Stomach (tissue), 9 donors: Measurements from ENCODE around the gene REEP6. TPM values are rescaled to one million over a fixed set of nuclear protein-coding genes. Genes with fewer than 3 reads are reported as not detected.

Experiments used
- DNase-seq, 2 donors: peaks; one replicate each; pipeline versions ENCODE4 v3.0.0 to v3.0.0-alpha.2; 2013 to 2019
- H3K27ac ChIP-seq, 5 donors: fragments of 200-600 bp in 4 of 5; sonication (generic) in 4 of 5; one replicate each; pipeline ENCODE4 v1.5.1; 2013 to 2019; ENCODE audit warnings: mild to moderate bottlenecking in 1 of 5, moderate library complexity in 1 of 5
- H3K27me3 ChIP-seq, 3 donors: fragments of 200-600 bp; sonication (generic); one replicate each; pipeline ENCODE4 v1.5.1; 2017 to 2019; ENCODE audit warnings: mixed run types in 1 of 3
- H3K36me3 ChIP-seq, 4 donors: fragments of 200-600 bp; sonication (generic); 1 replicate in 3 of 4; 2 replicates in 1 of 4; pipeline ENCODE4 v1.5.1; 2016 to 2019
- H3K4me1 ChIP-seq, 4 donors: fragments of 200-600 bp; sonication (generic); one replicate each; pipeline ENCODE4 v1.5.1; 2016 to 2019
- H3K4me3 ChIP-seq, 4 donors: fragments of 200-600 bp; sonication (generic) in 3 of 4; one replicate each; pipeline ENCODE4 v1.5.1; 2016 to 2019; ENCODE audit warnings: mild to moderate bottlenecking in 1 of 4
- H3K9me3 ChIP-seq, 4 donors: fragments of 200-600 bp; sonication (generic); one replicate each; pipeline ENCODE4 v1.5.1; 2016 to 2019
- CTCF ChIP-seq, 7 experiments: fragments of 450-650 bp in 4 of 7; fragments of 200-600 bp in 3 of 7; sonication (generic) in 3 of 7; IDR thresholded peaks; one replicate each; pipeline ENCODE4 v1.5.1; 2016 to 2019; ENCODE audit warnings: antibody characterized with exemption in 7 of 7, control low read depth in 2 of 7, mild to moderate bottlenecking in 1 of 7
- EP300 ChIP-seq: sonication (generic); formaldehyde crosslinking; IDR thresholded peaks from one replicate; pipeline ENCODE4 v1.6.1; 2017; ENCODE audit warnings: antibody characterized with exemption
- POLR2A ChIP-seq, 4 donors: fragments of 450-650 bp; IDR thresholded peaks; one replicate each; pipeline ENCODE4 v1.6.1; 2016; ENCODE audit warnings: antibody characterized with exemption in 4 of 4, control low read depth in 2 of 4, mild to moderate bottlenecking in 1 of 4, moderate library complexity in 1 of 4
- POLR2AphosphoS5 ChIP-seq, 3 donors: sonication (generic); formaldehyde crosslinking; IDR thresholded peaks; one replicate each; pipeline ENCODE4 v1.6.1; 2016; ENCODE audit warnings: antibody characterized with exemption in 3 of 3
- WGBS, 5 donors: extraction: QIAGEN DNeasy Blood & Tissue Kit in 3 of 5; methylation state at CpG; one replicate each; pipeline versions ENCODE4 v1.1.5 to v1.1.7; 2013 to 2018; 5-methylcytosine and 5-hydroxymethylcytosine counted together
- intact Hi-C: fragments of 100-400 bp; cut with DNase I; formaldehyde crosslinking; loops from one replicate; pipeline ENCODE4 v1.15.1; 2023; ENCODE audit warnings: low total_unique reads
- polyA plus RNA-seq, 3 donors: library from polyadenylated mRNA; stranded (reverse); fragments of 200-250 nt; gene quantifications; one replicate each; pipeline ENCODE4 v1.2.3, GENCODE V29; 2013
- total RNA-seq, 5 donors: library from RNA; depleted of rRNA; stranded (reverse); fragments of >200 nt; gene quantifications; one replicate each; pipeline versions ENCODE4 v1.1.0 to v1.2.3, GENCODE V29; 2014 to 2016
- donor health status: healthy with polysubstance abuse.
- donor health status: Bipolar disorder and iron deficiency.
- donor health status: healthy.

The REEP6 gene
- total and polyA plus RNA-seq, 8 donors = 3.5 to 24.3 (median 6.1) TPM; not detected in 3

- intact Hi-C loops = no loop called here
- H3K4me1 ChIP-seq = peaks cover 47 to 75% (median 69%) of the 10 kb centered on the region in 4 donors
- peaks cover 0 to 34% (median 27%) of the 10 kb centered on the region in 4 donors for H3K36me3 ChIP-seq
- WGBS, 5 donors = 55 to 67% (median 63%) methylated on average over 14 to 20 of the region's 20 CpGs
- no peak for TF ChIP-seq EP300
- TF ChIP-seq POLR2AphosphoS5 (IDR thresholded peaks at IDR 0.05) = no peak
- TF ChIP-seq POLR2A (IDR thresholded peaks at IDR 0.05) = no peak
- no peak for TF ChIP-seq CTCF (IDR thresholded peaks at IDR 0.05)
- H3K27ac ChIP-seq = no peak overlapping the region
- H3K9me3 ChIP-seq = no peaks in the 10 kb centered on the region
- no peak for DNase-seq
- H3K4me3 ChIP-seq = no peak overlapping the region
- H3K27me3 ChIP-seq = peaks cover 33 to 81% (median 54%) of the 10 kb centered on the region in 3 donors
These were observed 17.7 kb upstream of the REEP6 start for GRCh38 chr19:1473085-1473851.

DNA sequence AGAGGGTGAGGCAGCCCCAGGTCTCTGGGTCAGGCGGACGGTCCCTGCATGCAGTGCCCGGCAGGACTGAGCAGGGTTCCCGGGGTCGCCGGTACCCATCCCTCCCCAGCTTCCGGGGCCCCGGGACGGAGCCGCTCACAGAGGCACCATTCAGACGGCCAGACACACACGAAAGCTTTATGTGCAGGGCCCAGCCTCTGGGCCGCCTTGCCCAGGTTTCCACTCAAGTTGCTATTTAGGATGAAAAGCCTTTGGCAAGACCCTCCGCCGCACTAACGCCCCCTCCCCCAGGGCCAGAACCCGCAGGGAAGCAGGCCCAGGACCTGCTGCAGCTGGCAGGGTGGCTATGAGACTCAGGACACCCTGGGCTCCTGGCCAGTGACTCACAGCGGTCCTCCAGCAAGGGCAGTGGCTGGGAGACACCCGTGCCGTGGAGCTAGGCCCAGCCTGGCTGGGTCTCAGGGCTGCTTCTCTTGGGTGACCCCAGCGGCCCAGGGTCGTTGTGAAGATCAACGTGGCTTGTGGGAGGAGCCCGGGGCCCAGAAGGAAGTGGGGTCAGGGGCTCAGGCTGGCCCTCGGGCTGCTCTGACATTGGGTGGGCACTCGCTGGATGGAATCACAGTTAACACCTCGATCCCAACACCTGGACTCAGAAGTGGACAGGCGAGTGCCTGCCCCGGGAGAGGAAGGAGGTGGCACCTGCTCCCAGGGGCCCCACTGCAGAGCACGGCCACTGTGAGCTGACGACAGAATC, 16.8 kb upstream of the REEP6 start:
- TF ChIP-seq CTCF (IDR thresholded peaks at IDR 0.05) = no peak
- no peak for TF ChIP-seq POLR2AphosphoS5 (IDR thresholded peaks at IDR 0.05)
- TF ChIP-seq EP300 = no peak
- TF ChIP-seq POLR2A (IDR thresholded peaks at IDR 0.05) = no peak
- H3K27me3 ChIP-seq = peaks cover 25 to 72% (median 45%) of the 10 kb centered on the region in 3 donors
- 68 to 77% (median 76%) methylated on average over 14 to 31 of the region's 31 CpGs for WGBS, 5 donors

GRCh38 chr19:1474765-1475351, 16.1 kb upstream of the REEP6 start:
- H3K9me3 ChIP-seq = no peaks in the 10 kb centered on the region
- no peak overlapping the region for H3K27ac ChIP-seq
- H3K4me3 ChIP-seq = no peak overlapping the region
- no peak for DNase-seq
- H3K36me3 ChIP-seq = peaks cover 0 to 34% (median 27%) of the 10 kb centered on the region in 4 donors
- intact Hi-C loops = no loop called here
- peaks cover 21 to 65% (median 40%) of the 10 kb centered on the region in 3 donors for H3K27me3 ChIP-seq
- WGBS, 5 donors = 86 to 92% (median 89%) methylated on average over 12 to 26 of the region's 26 CpGs
- H3K4me1 ChIP-seq = peaks cover 44 to 73% (median 68%) of the 10 kb centered on the region in 4 donors
- no peak for TF ChIP-seq EP300
- no peak for TF ChIP-seq POLR2A (IDR thresholded peaks at IDR 0.05)
- no peak for TF ChIP-seq CTCF (IDR thresholded peaks at IDR 0.05)
- no peak for TF ChIP-seq POLR2AphosphoS5 (IDR thresholded peaks at IDR 0.05)

More for the DNA sequence above, 16.8 kb upstream of the REEP6 start:
- DNase-seq = no peak
- Histone ChIP-seq H3K4me1 (peaks cover 44 to 71% (median 66%) of the 10 kb centered on the region in 4 donors), H3K36me3 (peaks cover 0 to 34% (median 27%) of the 10 kb centered on the region in 4 donors), H3K27ac (no peak overlapping the region), H3K9me3 (no peaks in the 10 kb centered on the region), H3K4me3 (no peak overlapping the region)
- intact Hi-C loops = no loop called here
